Measurements from ENCODE around the gene CCDC87. TPM values are rescaled to one million over a fixed set of nuclear protein-coding genes. Genes with fewer than 3 reads are reported as not detected.
A peak's percentile ranks its signal among the peaks of the same experiment; 100 is the strongest.

CCDC87 gene
- total and polyA plus RNA-seq, 7 donors = 0.06 to 1.1 (median 0.36) TPM; not detected in 1

DNA sequence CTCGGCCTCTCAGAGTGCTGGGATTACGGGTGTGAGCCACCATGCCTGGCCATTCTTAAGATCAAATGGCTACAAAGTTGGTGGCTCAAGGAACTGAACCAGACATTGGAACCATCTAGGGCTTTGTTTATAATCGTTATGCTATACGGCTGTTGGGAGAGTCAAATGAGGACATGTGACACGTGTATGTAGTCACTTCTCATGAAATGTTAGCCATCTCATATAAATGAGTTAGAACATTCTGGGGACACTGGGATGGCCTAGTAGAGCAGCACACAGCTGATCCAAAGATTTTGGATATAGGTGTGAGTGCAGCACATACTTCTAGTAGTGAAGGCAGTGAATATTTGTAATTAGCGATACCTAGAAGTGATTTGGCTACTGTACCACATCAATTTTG lies 39.0 kb upstream of the CCDC87 start:
- ATAC-seq = peak in 2 of 4 donors; percentile 51
- no peak overlapping the region for H3K27ac ChIP-seq
- H3K4me3 ChIP-seq = no peak overlapping the region
- 60 to 76% (median 62%) methylated on average over 6 of the region's 6 CpGs for whole genome bisulfite sequencing, 3 donors
- DNase-seq = no peak
- peaks cover 8% of the 10 kb centered on the region for H3K4me1 ChIP-seq
- peaks cover 8 to 52% of the 10 kb centered on the region in 2 donors for H3K36me3 ChIP-seq (ENCODE audit: insufficient read depth in 1 of 2, low read depth in 1 of 2)
- TF ChIP-seq, protein P1, sequence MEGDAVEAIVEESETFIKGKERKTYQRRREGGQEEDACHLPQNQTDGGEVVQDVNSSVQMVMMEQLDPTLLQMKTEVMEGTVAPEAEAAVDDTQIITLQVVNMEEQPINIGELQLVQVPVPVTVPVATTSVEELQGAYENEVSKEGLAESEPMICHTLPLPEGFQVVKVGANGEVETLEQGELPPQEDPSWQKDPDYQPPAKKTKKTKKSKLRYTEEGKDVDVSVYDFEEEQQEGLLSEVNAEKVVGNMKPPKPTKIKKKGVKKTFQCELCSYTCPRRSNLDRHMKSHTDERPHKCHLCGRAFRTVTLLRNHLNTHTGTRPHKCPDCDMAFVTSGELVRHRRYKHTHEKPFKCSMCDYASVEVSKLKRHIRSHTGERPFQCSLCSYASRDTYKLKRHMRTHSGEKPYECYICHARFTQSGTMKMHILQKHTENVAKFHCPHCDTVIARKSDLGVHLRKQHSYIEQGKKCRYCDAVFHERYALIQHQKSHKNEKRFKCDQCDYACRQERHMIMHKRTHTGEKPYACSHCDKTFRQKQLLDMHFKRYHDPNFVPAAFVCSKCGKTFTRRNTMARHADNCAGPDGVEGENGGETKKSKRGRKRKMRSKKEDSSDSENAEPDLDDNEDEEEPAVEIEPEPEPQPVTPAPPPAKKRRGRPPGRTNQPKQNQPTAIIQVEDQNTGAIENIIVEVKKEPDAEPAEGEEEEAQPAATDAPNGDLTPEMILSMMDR (IDR thresholded peaks at IDR 0.05) = no peak
- no peaks in the 10 kb centered on the region for H3K9me3 ChIP-seq
- intact Hi-C loops (cut with DNase I) = loop anchor here in 1 of 2 donors (1.0 kb wide), 1 partner anchor 10 kb away; no protein-coding TSS in a partner anchor
- no peaks in the 10 kb centered on the region for H3K27me3 ChIP-seq (ENCODE audit: insufficient read depth in 3 of 3, low read length in 2 of 3)

- TF ChIP-seq, protein P1 (IDR thresholded peaks at IDR 0.05) = no peak
- DNase-seq (no peak), ATAC-seq (no peak)
- 77 to 91% (median 88%) methylated on average over 2 of the region's 2 CpGs for WGBS, 3 donors
- intact Hi-C loops (cut with DNase I) = no loop called here
- Histone ChIP-seq H3K9me3 (no peaks in the 10 kb centered on the region), H3K27ac (no peak overlapping the region), H3K27me3 (ENCODE audit: insufficient read depth in 3 of 3, low read length in 2 of 3) (no peaks in the 10 kb centered on the region), H3K4me3 (no peak overlapping the region), H3K36me3 (ENCODE audit: insufficient read depth in 1 of 2, low read depth in 1 of 2) (peaks cover 8 to 72% of the 10 kb centered on the region in 2 donors), H3K4me1 (peaks cover 4% of the 10 kb centered on the region)
Observed at GRCh38 chr11:66629356-66629755, 36.5 kb upstream of the CCDC87 start.

GRCh38 chr11:66628061-66628603 lies 35.3 kb upstream of the CCDC87 start:
- no peaks in the 10 kb centered on the region for H3K9me3 ChIP-seq
- H3K27me3 ChIP-seq (ENCODE audit: insufficient read depth in 3 of 3, low read length in 2 of 3) = no peaks in the 10 kb centered on the region
- no peak for ATAC-seq
- H3K27ac ChIP-seq = no peak overlapping the region
- intact Hi-C loops (cut with DNase I) = no loop called here
- WGBS, 3 donors = 87 to 91% (median 89%) methylated on average over 7 of the region's 7 CpGs
- DNase-seq = no peak
- H3K4me1 ChIP-seq = peaks cover 8% of the 10 kb centered on the region
- H3K4me3 ChIP-seq = no peak overlapping the region
- TF ChIP-seq, protein P1 (IDR thresholded peaks at IDR 0.05) = no peak
- peaks cover 8 to 77% of the 10 kb centered on the region in 2 donors for H3K36me3 ChIP-seq (ENCODE audit: insufficient read depth in 1 of 2, low read depth in 1 of 2)

DNA sequence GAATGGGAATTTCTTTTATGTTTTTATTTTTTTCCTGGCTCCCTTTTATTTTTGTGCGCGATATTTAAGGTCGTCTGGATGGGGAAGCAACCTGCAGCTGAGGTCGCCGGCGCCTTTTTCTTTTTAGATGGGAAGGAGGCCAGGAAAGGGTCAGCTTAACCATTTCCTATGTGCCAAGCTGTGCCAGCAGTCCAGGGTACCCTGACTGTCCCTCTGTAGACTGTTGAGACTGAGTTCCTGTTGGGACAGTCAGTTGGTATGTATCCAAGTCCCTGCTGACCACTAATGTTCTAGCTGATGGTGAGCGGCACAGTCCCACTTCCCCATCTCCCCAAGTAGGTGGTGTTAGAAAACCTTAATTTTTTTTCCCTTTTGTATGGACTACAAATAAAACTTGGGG lies 34.1 kb upstream of the CCDC87 start:
- Histone ChIP-seq H3K9me3 (no peaks in the 10 kb centered on the region), H3K4me3 (no peak overlapping the region), H3K4me1 (peaks cover 16% of the 10 kb centered on the region), H3K27me3 (ENCODE audit: insufficient read depth in 3 of 3, low read length in 2 of 3) (no peaks in the 10 kb centered on the region), H3K27ac (no peak overlapping the region), H3K36me3 (ENCODE audit: insufficient read depth in 1 of 2, low read depth in 1 of 2) (peaks cover 8 to 85% of the 10 kb centered on the region in 2 donors)
- TF ChIP-seq, protein P1 (IDR thresholded peaks at IDR 0.05) = no peak
- WGBS, 3 donors = 80 to 91% (median 90%) methylated on average over 7 of the region's 7 CpGs
- DNase-seq (no peak), ATAC-seq (no peak)
- intact Hi-C loops (cut with DNase I) = no loop called here

- H3K36me3 ChIP-seq (ENCODE audit: insufficient read depth in 1 of 2, low read depth in 1 of 2) = peaks cover 8 to 90% of the 10 kb centered on the region in 2 donors
- intact Hi-C loops (cut with DNase I) = no loop called here
- TF ChIP-seq, protein P1 (IDR thresholded peaks at IDR 0.05) = no peak
- no peaks in the 10 kb centered on the region for H3K9me3 ChIP-seq
- H3K4me1 ChIP-seq = peaks cover 22% of the 10 kb centered on the region
- DNase-seq = no peak
- H3K27me3 ChIP-seq (ENCODE audit: insufficient read depth in 3 of 3, low read length in 2 of 3) = no peaks in the 10 kb centered on the region
- 95 to 96% (median 96%) methylated on average over 25 of the region's 25 CpGs for WGBS, 3 donors
- H3K4me3 ChIP-seq = no peak overlapping the region
- H3K27ac ChIP-seq = no peak overlapping the region
- no peak for ATAC-seq
Observed at GRCh38 chr11:66626382-66626781, 33.5 kb upstream of the CCDC87 start.
